DMS53 treated with DMSO at 0.1 percent for 48 hours (cell line): Measurements from ENCODE around the gene RNU7-1.

Source experiments
- DNase-seq: peaks from one replicate; lab custom pipeline; 2025; ENCODE audit not compliant: unreplicated experiment; lab: John Stamatoyannopoulos, UW

RNU7-1 gene

DNA sequence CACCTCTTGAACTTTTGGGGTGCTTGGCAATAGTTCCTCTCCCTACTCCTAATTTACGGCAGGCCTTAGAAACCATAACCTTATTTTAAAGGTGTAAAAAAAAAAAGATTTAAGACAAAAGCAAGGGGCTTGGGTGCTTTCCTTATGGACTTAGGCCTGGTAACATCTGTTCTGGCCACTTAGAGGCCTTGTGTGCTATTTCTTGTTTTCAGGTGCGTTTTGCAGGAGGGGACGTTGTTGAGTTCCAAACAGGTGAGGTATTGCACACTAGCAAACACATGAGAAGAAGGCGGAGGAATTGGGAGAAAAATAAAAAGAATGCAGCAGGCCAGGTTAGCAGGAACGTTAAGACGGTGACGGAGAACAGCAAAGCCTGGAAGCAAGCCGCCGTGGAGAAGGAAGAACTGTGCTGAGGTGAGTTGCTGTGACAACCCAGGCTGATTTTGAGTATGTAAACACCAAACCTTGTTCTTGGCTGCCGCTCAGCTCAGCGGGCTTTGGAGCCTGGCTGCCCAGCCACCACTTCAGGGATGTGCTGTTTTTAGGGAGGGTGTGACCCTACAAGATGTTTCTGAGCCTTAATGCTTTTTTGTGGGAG, 44.4 kb downstream of the RNU7-1 start:
- DNase-seq, result no peak
